GM12891 (cell line): ENCODE results near the gene SND1.

Experiments used
- DNase-seq: peaks from one replicate; pipeline ENCODE4 v3.0.0; 2011; ENCODE audit warnings: low spot score; ENCODE audit not compliant: insufficient read length
- FAIRE-seq: peaks from 2 replicates; lab custom pipeline; 2011; peaks lifted over from hg19 to GRCh38; lab: Jason Lieb, UNC
- PAX5 ChIP-seq: IDR thresholded peaks from 2 replicates; pipeline ENCODE4 v1.6.1; 2011; ENCODE audit warnings: low read length, moderate library complexity, mild to moderate bottlenecking; ENCODE audit not compliant: insufficient read depth, severe bottlenecking
- POLR2A ChIP-seq: IDR thresholded peaks from 2 replicates; pipeline ENCODE4 v1.6.1; 2011; ENCODE audit warnings: low read depth, low read length, control low read depth
- POLR2AphosphoS5 ChIP-seq: IDR thresholded peaks from 2 replicates; pipeline ENCODE4 v1.6.1; 2011; ENCODE audit warnings: low read depth, low read length, control low read depth
- POU2F2 ChIP-seq: IDR thresholded peaks from 2 replicates; pipeline ENCODE4 v1.6.1; 2011; ENCODE audit warnings: low read depth, mild to moderate bottlenecking, control low read depth, low read length, moderate library complexity
- SPI1 ChIP-seq: IDR thresholded peaks from 2 replicates; pipeline ENCODE4 v1.6.1; 2011; ENCODE audit warnings: low read depth, low read length, control low read depth
- TAF1 ChIP-seq: IDR thresholded peaks from 2 replicates; pipeline ENCODE4 v1.6.1; 2011; ENCODE audit warnings: low read depth, low read length, control low read depth

SND1 gene

GRCh38 chr7:128030654-128031611 is 378.9 kb downstream of the SND1 start, which contains the start of gene LRRC4:
TSS of gene LRRC4 (minus strand) at chr7:128031437. CDS start at chr7:128030640, 797 bp downstream.
- peak; percentile 9 for FAIRE-seq
- DNase-seq: peak; percentile 70
- TF ChIP-seq PAX5 (no peak), POLR2AphosphoS5 (no peak), POLR2A (no peak), POU2F2 (no peak), TAF1 (no peak), SPI1 (no peak)

GRCh38 chr7:128031901-128032604 is 380.1 kb downstream of the SND1 start:
- FAIRE-seq: peak; percentile 33
- peak; percentile 67 for DNase-seq
- TF ChIP-seq POU2F2: no peak

DNA sequence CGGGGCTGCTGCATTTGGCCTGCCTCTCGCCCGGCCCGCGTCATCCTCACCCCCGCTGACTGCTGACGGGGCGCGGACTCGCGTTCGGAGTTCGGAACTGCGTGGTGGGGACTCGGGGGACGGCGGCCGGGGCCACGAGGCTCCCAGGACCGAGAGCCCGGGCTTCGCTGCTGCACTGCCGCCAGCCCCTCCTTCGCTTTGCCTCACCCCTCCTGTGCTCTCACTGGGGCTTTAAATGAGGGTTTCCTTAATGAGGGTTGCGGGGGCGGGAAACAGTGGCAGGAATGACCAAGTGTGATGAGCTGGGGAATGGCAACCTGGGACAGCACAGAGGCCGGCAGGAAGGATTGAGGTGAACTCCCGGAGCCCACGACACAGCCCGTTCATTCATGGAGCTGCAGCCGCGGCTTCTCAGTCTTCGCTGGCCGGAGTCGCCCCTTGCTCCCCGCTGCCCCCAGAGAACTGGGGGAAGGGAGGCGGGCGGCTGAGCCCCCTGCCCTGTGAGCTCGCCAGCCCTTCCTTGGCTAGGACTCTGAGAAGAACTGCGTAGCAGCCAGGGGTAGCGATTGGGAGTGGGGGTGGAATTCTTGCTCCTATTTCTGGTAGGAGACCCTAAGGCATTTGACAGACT is 380.7 kb downstream of the SND1 start:
- no peak for FAIRE-seq
- TF ChIP-seq TAF1 (no peak), POLR2AphosphoS5 (no peak), POLR2A (no peak), SPI1 (no peak), PAX5 (no peak), POU2F2 (no peak)
- peak; percentile 24 for DNase-seq

DNA sequence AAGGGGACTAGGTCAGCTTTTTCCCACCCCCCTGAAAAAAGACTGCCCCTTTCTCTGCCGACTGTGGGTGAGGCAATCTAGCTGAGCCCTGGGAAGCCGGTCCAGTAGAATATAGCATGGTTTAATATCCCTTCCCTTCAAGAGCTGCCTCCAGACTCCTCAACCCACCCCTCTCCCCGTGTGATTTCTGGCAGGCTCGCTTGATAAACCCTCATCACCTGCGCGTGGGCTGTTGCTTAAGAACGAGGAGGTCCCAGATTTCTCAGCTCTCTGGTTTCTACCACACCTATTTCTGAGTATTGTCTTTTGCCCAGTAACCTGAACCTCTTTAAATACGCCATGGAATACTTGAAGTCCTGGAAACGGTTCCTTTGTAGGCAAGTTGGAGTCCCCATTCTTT is 381.3 kb downstream of the SND1 start:
- DNase-seq (no peak), FAIRE-seq (no peak)
- TF ChIP-seq SPI1 (no peak), POLR2AphosphoS5 (no peak), TAF1 (no peak), POU2F2 (no peak), PAX5 (no peak), POLR2A (no peak)

GRCh38 chr7:128034825-128035224 is 382.8 kb downstream of the SND1 start:
- no peak for TF ChIP-seq SPI1
- DNase-seq (no peak), FAIRE-seq (no peak)

DNA sequence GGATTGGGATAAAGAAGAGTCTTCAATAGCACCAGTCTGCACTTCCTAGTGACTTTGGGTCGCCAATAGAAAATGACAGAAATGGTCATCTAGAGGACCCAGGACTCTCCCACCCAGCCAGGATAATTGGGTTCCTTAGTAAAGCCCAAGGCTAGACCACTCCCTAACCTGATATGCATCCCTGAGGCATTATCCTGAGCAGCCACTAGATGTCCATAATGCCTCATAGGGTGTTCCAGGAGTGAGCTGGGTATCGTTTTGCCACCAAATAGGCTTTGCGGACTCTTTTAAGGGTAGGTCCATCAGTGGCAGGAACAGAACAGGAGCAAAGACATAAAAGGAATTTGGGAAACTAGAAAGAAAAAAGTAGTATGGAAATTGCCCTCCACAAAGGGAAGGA is 383.7 kb downstream of the SND1 start:
- no peak for FAIRE-seq

GRCh38 chr7:128036226-128036940 is 384.4 kb downstream of the SND1 start:
- FAIRE-seq: peak; percentile 58
- no peak for DNase-seq
- peak; percentile 89 for TF ChIP-seq POU2F2
- no peak for TF ChIP-seq PAX5

More for the DNA sequence above, 383.7 kb downstream of the SND1 start:
- TF ChIP-seq POLR2A (no peak), POU2F2 (no peak), PAX5 (no peak), SPI1 (no peak), TAF1 (no peak), POLR2AphosphoS5 (no peak)
- DNase-seq: no peak

DNA sequence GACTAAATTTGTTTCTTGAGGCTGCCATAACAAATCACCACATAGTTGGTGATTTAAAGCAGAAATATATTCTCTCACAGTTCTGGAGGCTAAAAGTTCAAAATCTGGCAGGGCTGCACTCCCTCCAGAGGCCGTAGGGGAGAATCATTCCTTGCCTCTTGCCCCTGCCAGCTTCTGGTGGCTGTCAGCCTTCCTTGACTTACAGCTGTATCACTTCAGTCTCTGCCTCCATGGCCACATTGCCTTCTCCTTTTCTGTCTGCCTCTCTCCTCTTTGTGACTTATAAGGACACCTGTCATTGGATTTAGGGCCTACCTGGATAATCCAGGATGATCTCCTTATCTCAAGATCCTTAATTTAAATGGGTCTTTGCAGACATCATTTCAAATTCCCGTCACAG is 385.1 kb downstream of the SND1 start:
- DNase-seq (no peak), FAIRE-seq (no peak)
- TF ChIP-seq PAX5 (no peak), POU2F2 (no peak), SPI1 (no peak), POLR2AphosphoS5 (no peak), TAF1 (no peak), POLR2A (no peak)
